Measurements from ENCODE around the gene C16orf95. TPM values are rescaled to one million over a fixed set of nuclear protein-coding genes. Genes with fewer than 3 reads are reported as not detected.

The C16orf95 gene
- total RNA-seq, 1 experiment from 2014 or later: 12.0 TPM

GRCh38 chr16:87286839-87287626, 30.2 kb downstream of the C16orf95 start:
- H3K4me2 ChIP-seq (ENCODE audit: low read depth, low read length, poor library complexity, severe bottlenecking): no peak overlapping the region

DNA sequence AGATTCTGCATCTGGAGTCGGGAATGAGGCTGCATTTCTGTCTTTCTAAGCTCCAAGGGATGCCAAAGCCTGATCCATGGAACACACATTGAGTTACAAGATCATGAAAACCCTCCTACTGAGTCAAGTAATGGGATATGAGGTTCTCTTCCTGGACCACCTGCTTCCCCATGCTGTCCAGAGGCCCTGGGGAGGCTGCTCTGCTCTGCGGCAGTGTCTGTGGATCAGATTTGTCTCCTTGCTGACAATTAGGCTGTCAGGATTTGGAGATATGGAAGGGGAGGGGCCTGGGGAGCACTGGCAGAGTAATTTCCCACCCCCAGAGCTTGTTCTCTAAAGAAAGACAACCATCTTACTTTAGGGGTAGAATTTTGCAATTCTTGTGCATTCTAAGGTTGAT, 33.0 kb downstream of the C16orf95 start:
- H3K9me3 ChIP-seq (ENCODE audit: low read length): no peaks in the 10 kb centered on the region
- no peak for DNase-seq
- no peak overlapping the region for H3K9ac ChIP-seq (ENCODE audit: low read length)
- no peak overlapping the region for H2AFZ ChIP-seq (ENCODE audit: low read length)
- H4K20me1 ChIP-seq (ENCODE audit: insufficient read depth, low read depth, low read length): no peaks in the 10 kb centered on the region
- H3K36me3 ChIP-seq (ENCODE audit: insufficient read depth, low read length): no peaks in the 10 kb centered on the region; the same call in 1 of the 2 replicates
- H3K79me2 ChIP-seq (ENCODE audit: low read length): no peaks in the 10 kb centered on the region
- no peaks in the 10 kb centered on the region for H3K27me3 ChIP-seq (ENCODE audit: low read length)
- H3K27ac ChIP-seq (ENCODE audit: low read length): no peak overlapping the region
- H3K4me3 ChIP-seq (ENCODE audit: low read length): no peak overlapping the region
- no peaks in the 10 kb centered on the region for H3K9me2 ChIP-seq (replicated peaks; ENCODE audit: insufficient read depth, low read length)
- H3K4me2 ChIP-seq (ENCODE audit: low read depth, low read length, poor library complexity, severe bottlenecking): no peak overlapping the region
- no peaks in the 10 kb centered on the region for H3K4me1 ChIP-seq (ENCODE audit: low read length)

More at GRCh38 chr16:87286839-87287626, 30.2 kb downstream of the C16orf95 start:
- DNase-seq: no peak
- Histone ChIP-seq H3K79me2 (ENCODE audit: low read length) (no peaks in the 10 kb centered on the region), H3K4me3 (ENCODE audit: low read length) (no peak overlapping the region), H4K20me1 (ENCODE audit: insufficient read depth, low read depth, low read length) (no peaks in the 10 kb centered on the region), H3K4me1 (ENCODE audit: low read length) (no peaks in the 10 kb centered on the region), H2AFZ (ENCODE audit: low read length) (no peak overlapping the region), H3K27ac (ENCODE audit: low read length) (no peak overlapping the region), H3K27me3 (ENCODE audit: low read length) (no peaks in the 10 kb centered on the region), H3K9me2 (replicated peaks; ENCODE audit: insufficient read depth, low read length) (no peaks in the 10 kb centered on the region), H3K36me3 (ENCODE audit: insufficient read depth, low read length) (peaks cover under 1% of the 10 kb centered on the region; the same call in 1 of the 2 replicates), H3K9me3 (ENCODE audit: low read length) (no peaks in the 10 kb centered on the region), H3K9ac (ENCODE audit: low read length) (no peak overlapping the region)

GRCh38 chr16:87279094-87279658, 38.0 kb downstream of the C16orf95 start:
- no peak overlapping the region for H3K27ac ChIP-seq (ENCODE audit: low read length)
- no peaks in the 10 kb centered on the region for H3K9me2 ChIP-seq (replicated peaks; ENCODE audit: insufficient read depth, low read length)
- no peaks in the 10 kb centered on the region for H3K36me3 ChIP-seq (ENCODE audit: insufficient read depth, low read length)
- DNase-seq: no peak
- no peaks in the 10 kb centered on the region for H3K4me1 ChIP-seq (ENCODE audit: low read length)
- H3K9me3 ChIP-seq (ENCODE audit: low read length): no peaks in the 10 kb centered on the region
- no peak overlapping the region for H3K4me3 ChIP-seq (ENCODE audit: low read length)
- no peak overlapping the region for H3K9ac ChIP-seq (ENCODE audit: low read length)
- no peaks in the 10 kb centered on the region for H3K79me2 ChIP-seq (ENCODE audit: low read length)
- no peaks in the 10 kb centered on the region for H3K27me3 ChIP-seq (ENCODE audit: low read length)
- no peak overlapping the region for H2AFZ ChIP-seq (ENCODE audit: low read length)
- H3K4me2 ChIP-seq (ENCODE audit: low read depth, low read length, poor library complexity, severe bottlenecking): no peak overlapping the region
- H4K20me1 ChIP-seq (ENCODE audit: insufficient read depth, low read depth, low read length): no peaks in the 10 kb centered on the region

DNA sequence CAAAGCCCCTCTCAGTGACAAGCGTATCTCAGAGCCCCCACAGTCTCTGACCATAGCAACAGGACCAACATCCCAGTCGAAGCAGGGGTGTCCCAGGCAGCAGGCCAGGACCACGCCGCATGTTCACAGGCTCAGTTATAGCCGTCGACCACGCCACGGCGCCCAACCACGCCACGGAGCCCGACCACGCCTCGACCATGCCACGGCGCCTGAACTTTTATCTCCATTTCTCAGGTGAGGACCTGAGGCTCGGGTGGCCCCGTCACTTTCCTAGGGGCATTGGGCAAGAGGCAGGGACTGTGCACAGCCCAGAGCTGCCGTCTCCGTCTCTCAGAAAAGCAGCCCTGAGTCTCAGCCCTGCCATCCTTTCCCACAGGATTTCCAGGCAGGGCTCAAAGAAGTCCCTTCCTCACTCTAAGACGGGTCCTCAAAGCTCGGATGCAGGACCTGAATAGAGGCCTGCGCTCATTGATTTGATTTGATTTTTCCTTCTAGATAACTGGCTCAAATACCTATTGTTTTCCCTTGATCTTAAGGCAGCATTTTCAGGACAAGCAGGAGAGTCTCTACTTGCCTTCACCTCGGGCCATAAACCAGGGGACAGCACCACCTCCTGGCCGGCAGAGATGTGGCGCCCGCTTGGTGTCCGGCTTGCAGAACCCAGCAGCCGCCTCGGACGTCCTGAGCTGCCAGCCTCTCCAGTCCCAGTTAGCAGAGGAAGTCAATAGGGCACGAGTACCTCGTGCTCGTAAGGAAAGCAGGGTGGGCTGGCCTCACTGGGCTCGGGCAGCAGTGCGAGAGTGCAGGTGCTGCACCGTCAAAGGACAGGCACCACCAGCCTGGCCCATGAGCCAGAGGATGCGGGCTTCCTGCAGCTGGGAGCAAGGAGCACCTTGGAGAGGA, 38.8 kb downstream of the C16orf95 start:
- no peaks in the 10 kb centered on the region for H3K4me1 ChIP-seq (ENCODE audit: low read length)
- no peaks in the 10 kb centered on the region for H3K9me2 ChIP-seq (replicated peaks; ENCODE audit: insufficient read depth, low read length)
- H4K20me1 ChIP-seq (ENCODE audit: insufficient read depth, low read depth, low read length): no peaks in the 10 kb centered on the region
- H3K27ac ChIP-seq (ENCODE audit: low read length): no peak overlapping the region
- H3K4me3 ChIP-seq (ENCODE audit: low read length): no peak overlapping the region
- H3K36me3 ChIP-seq (ENCODE audit: insufficient read depth, low read length): no peaks in the 10 kb centered on the region
- H3K9ac ChIP-seq (ENCODE audit: low read length): no peak overlapping the region
- no peak overlapping the region for H3K4me2 ChIP-seq (ENCODE audit: low read depth, low read length, poor library complexity, severe bottlenecking)
- H3K27me3 ChIP-seq (ENCODE audit: low read length): no peaks in the 10 kb centered on the region
- peak; percentile 74 for DNase-seq
- no peaks in the 10 kb centered on the region for H3K9me3 ChIP-seq (ENCODE audit: low read length)
- H3K79me2 ChIP-seq (ENCODE audit: low read length): no peaks in the 10 kb centered on the region
- H2AFZ ChIP-seq (ENCODE audit: low read length): no peak overlapping the region

DNA sequence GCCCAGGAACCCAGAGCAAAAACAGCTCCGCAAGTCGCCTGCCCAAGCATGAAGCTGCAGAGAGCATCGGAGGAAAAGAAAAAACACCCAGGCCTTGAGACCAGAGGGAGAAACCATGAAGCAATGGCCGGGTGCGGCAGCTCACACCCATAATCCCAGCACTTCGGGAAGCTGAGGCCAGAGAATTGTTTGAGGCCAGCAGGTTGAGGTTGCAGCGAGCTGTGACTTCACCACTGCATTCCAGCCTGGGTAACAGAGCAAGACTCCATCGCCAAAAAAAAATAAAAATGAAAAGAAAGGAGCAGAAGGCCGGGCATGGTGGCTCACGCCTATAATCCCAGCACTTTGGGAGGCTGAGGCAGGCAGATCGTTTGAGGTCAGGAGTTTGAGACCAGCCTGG, 40.3 kb downstream of the C16orf95 start:
- no peak for DNase-seq
- H3K27me3 ChIP-seq (ENCODE audit: low read length): no peaks in the 10 kb centered on the region
- H3K9ac ChIP-seq (ENCODE audit: low read length): no peak overlapping the region
- no peaks in the 10 kb centered on the region for H3K4me1 ChIP-seq (ENCODE audit: low read length)
- no peaks in the 10 kb centered on the region for H3K9me2 ChIP-seq (replicated peaks; ENCODE audit: insufficient read depth, low read length)
- no peaks in the 10 kb centered on the region for H4K20me1 ChIP-seq (ENCODE audit: insufficient read depth, low read depth, low read length)
- no peak overlapping the region for H3K4me2 ChIP-seq (ENCODE audit: low read depth, low read length, poor library complexity, severe bottlenecking)
- no peak overlapping the region for H2AFZ ChIP-seq (ENCODE audit: low read length)
- H3K79me2 ChIP-seq (ENCODE audit: low read length): no peaks in the 10 kb centered on the region
- no peaks in the 10 kb centered on the region for H3K9me3 ChIP-seq (ENCODE audit: low read length)
- H3K36me3 ChIP-seq (ENCODE audit: insufficient read depth, low read length): no peaks in the 10 kb centered on the region
- H3K4me3 ChIP-seq (ENCODE audit: low read length): no peak overlapping the region
- no peak overlapping the region for H3K27ac ChIP-seq (ENCODE audit: low read length)

GRCh38 chr16:87276091-87276701, 41.0 kb downstream of the C16orf95 start:
- Histone ChIP-seq H3K4me2 (ENCODE audit: low read depth, low read length, poor library complexity, severe bottlenecking) (no peak overlapping the region), H3K4me3 (ENCODE audit: low read length) (no peak overlapping the region), H3K79me2 (ENCODE audit: low read length) (no peaks in the 10 kb centered on the region), H3K27me3 (ENCODE audit: low read length) (no peaks in the 10 kb centered on the region), H2AFZ (ENCODE audit: low read length) (no peak overlapping the region), H3K27ac (ENCODE audit: low read length) (no peak overlapping the region), H3K9me2 (replicated peaks; ENCODE audit: insufficient read depth, low read length) (no peaks in the 10 kb centered on the region), H3K36me3 (ENCODE audit: insufficient read depth, low read length) (no peaks in the 10 kb centered on the region), H3K9ac (ENCODE audit: low read length) (no peak overlapping the region), H4K20me1 (ENCODE audit: insufficient read depth, low read depth, low read length) (no peaks in the 10 kb centered on the region), H3K4me1 (ENCODE audit: low read length) (no peaks in the 10 kb centered on the region), H3K9me3 (ENCODE audit: low read length) (no peaks in the 10 kb centered on the region)
- DNase-seq: no peak

DNA sequence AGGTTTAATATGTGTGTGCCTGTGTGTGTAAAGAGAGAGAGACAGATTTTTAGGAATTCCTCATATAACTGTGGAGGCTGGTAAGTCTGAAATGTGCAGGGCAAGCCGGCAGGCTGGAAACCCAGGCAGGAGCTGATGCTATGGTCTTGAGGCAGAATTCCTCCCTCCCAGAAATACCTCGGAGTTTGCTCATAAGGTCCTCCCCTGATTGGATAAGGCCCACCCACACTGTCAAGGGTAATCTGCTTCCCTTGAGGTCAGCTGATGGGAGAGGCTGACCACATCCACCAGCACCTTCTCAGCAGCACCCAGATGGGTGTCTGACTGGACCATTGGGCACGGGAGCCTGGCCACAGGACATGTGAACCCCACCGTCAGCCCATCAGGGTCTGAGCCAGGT, 42.4 kb downstream of the C16orf95 start:
- no peak overlapping the region for H2AFZ ChIP-seq (ENCODE audit: low read length)
- no peak overlapping the region for H3K27ac ChIP-seq (ENCODE audit: low read length)
- H3K36me3 ChIP-seq (ENCODE audit: insufficient read depth, low read length): no peaks in the 10 kb centered on the region
- no peak overlapping the region for H3K9ac ChIP-seq (ENCODE audit: low read length)
- no peaks in the 10 kb centered on the region for H3K4me1 ChIP-seq (ENCODE audit: low read length)
- no peak overlapping the region for H3K4me2 ChIP-seq (ENCODE audit: low read depth, low read length, poor library complexity, severe bottlenecking)
- H4K20me1 ChIP-seq (ENCODE audit: insufficient read depth, low read depth, low read length): no peaks in the 10 kb centered on the region
- no peaks in the 10 kb centered on the region for H3K27me3 ChIP-seq (ENCODE audit: low read length)
- H3K9me2 ChIP-seq (replicated peaks; ENCODE audit: insufficient read depth, low read length): no peaks in the 10 kb centered on the region
- DNase-seq: no peak
- H3K9me3 ChIP-seq (ENCODE audit: low read length): no peaks in the 10 kb centered on the region
- no peak overlapping the region for H3K4me3 ChIP-seq (ENCODE audit: low read length)
- no peaks in the 10 kb centered on the region for H3K79me2 ChIP-seq (ENCODE audit: low read length)
